Measurements from ENCODE around the gene RHBDD2. TPM values are rescaled to one million over a fixed set of nuclear protein-coding genes. Genes with fewer than 3 reads are reported as not detected.
A peak's percentile ranks its signal among the peaks of the same experiment; 100 is the strongest.
"Not testable (repeated sequence)": the region's sequence is repeated elsewhere in the genome, so short reads cannot be mapped to it uniquely, and the experiment has no call there.

The RHBDD2 gene
- polyA plus RNA-seq, 6 donors from 2014 or later, result 55.0 to 89.0 (median 66.9) TPM

DNA sequence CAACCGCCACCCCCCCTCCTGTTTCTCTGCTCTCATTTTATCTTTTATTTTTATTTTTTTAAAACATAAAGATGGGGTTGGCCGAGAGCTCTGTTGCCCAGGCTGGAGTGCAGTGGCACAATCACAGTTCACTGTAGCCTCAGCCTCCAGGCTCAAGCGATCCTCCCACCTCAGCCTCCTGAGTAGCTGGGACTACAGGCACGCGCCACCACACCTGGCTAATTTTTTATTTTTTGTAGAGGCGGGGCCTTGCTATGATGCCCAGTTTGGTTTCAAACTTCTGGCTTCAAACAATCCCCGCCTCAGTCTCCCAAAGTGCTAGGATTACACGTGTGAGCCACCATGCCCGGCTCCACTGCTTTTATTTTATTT, 28.8 kb downstream of the RHBDD2 start:
- ATAC-seq (ENCODE audit: low read depth in 2 of 2); H3K4me1 Mint-ChIP-seq; H3K27me3 Mint-ChIP-seq; DNase-seq; H3K36me3 Mint-ChIP-seq; H3K27ac Mint-ChIP-seq; H3K9me3 Mint-ChIP-seq: not testable (repeated sequence)
- H3K4me3 Mint-ChIP-seq, result peak overlapping the region in 1 of 8 donors; percentile 41

DNA sequence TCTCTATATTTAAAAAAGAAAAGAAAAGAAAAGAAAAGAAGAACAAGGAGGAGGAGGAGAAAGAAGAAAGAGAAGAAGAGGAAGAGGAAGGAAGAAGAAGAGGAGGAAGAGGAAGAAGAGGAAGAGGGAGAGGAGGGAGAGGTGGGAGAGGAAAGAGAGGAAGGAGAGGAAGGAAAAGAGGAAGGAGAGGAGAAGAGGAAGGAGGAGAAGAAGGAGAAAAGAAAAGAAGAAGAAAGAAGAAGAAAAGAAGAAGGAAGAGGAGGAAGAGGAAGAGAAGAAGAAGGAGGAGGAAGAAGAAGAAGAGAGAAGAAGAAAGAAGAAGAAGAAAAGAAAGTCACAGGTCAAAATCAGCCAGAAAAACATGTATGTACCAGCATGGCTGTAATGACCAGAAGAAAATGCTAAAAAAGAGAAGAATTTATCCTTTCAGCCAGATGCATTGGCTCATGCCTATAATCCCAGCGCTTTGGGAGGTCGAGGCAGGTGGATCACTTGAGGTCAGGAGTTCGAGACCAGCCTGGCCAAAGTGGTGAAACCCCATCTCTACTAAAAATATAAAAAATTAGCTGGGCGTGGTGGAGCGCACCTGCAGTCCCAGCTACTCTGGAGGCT, 30.8 kb downstream of the RHBDD2 start:
- ATAC-seq (ENCODE audit: low read depth in 2 of 2) (no peak), DNase-seq (no peak)
- Mint-ChIP-seq H3K36me3 (no peaks in the 10 kb centered on the region), H3K27ac (peak overlapping the region in 1 of 6 donors; percentile 92), H3K27me3 (no peaks in the 10 kb centered on the region), H3K4me1 (peaks cover 6 to 17% (median 16%) of the 10 kb centered on the region in 3 donors), H3K9me3 (no peaks in the 10 kb centered on the region), H3K4me3 (peak overlapping the region in 2 of 8 donors; percentile 12 to 56)

DNA sequence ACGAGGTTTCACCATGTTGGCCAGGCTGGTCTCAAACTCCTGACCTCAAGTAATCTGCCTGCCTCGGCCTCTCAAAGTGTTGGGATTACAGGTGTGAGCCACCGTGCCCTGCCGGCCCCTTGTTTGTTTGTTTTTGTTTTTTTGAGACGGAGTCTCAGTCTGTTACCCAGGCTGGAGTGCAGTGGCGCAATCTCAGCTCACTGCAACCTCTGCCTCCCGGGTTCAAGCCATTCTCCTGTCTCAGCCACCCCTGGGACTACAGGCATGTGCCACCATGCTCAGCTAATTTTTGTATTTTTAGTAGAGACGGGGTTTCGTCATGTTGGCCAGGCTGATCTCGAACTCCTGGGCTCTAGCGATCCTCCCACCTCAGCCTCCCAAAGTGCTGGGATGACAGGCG, 32.4 kb downstream of the RHBDD2 start:
- H3K27ac Mint-ChIP-seq; H3K36me3 Mint-ChIP-seq; H3K27me3 Mint-ChIP-seq; H3K9me3 Mint-ChIP-seq; ATAC-seq (ENCODE audit: low read depth in 2 of 2); DNase-seq: not testable (repeated sequence)
- peak overlapping the region in 1 of 8 donors; percentile 30 for H3K4me3 Mint-ChIP-seq
- H3K4me1 Mint-ChIP-seq, result peaks cover 11 to 23% (median 18%) of the 10 kb centered on the region in 3 donors

DNA sequence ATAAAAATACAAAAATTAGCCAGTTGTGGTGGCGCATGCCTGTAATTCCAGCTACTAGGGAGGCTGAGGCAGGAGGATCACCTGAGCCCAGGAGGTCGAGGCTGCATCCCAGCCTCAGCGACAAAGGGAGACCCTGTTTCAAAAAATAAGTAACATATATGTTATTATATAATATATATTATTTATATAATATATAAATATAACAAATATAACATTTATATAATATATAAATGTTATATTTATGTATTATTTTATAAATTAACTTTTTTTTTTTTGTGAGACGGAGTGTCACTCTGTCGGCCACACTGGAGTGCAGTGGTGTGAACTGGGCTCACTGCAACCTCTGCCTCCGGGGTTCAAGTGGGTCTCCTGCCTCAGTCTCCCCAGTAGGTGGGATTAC, 34.6 kb downstream of the RHBDD2 start:
- Mint-ChIP-seq H3K9me3 (no peaks in the 10 kb centered on the region), H3K27me3 (no peaks in the 10 kb centered on the region), H3K4me3 (peak overlapping the region in 4 of 8 donors; percentile 82 to 95 (median 93)), H3K36me3 (no peaks in the 10 kb centered on the region), H3K27ac (peak overlapping the region in 3 of 6 donors; percentile 91 to 95 (median 95)), H3K4me1 (peaks cover 12 to 32% (median 24%) of the 10 kb centered on the region in 3 donors)
- no peak for DNase-seq
- ATAC-seq (ENCODE audit: low read depth in 2 of 2), result no peak

DNA sequence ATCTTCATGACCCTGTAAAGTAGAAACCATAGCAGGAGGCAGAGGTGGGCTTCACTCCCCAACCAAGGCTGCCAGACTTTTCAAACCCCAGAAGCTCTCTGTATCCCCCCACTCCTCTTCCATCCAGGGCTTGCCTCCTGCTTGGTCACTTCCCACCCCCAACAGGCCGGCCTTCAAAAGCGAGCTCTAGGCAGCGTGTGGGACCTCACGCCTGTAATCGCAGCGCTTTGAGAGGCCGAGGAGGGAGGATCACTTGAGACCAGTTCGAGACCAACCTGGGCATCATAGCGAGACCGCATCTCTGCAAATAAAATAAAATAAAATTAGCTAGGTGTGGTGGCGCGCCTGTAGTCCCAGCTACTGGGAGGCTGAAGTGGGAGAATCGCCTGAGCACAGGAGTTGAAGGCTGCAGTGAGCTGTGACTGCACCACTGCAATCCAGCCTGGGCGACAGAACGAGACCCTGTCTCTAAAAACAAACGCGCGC, 35.4 kb downstream of the RHBDD2 start:
- H3K27me3 Mint-ChIP-seq, result no peaks in the 10 kb centered on the region
- peaks cover 20 to 39% (median 32%) of the 10 kb centered on the region in 3 donors for H3K4me1 Mint-ChIP-seq
- H3K4me3 Mint-ChIP-seq, result peak overlapping the region; percentile 82 to 96 (median 94)
- no peak for ATAC-seq (ENCODE audit: low read depth in 2 of 2)
- no peak for DNase-seq
- no peaks in the 10 kb centered on the region for H3K9me3 Mint-ChIP-seq
- no peaks in the 10 kb centered on the region for H3K36me3 Mint-ChIP-seq
- peak overlapping the region; percentile 91 to 98 (median 96) for H3K27ac Mint-ChIP-seq

DNA sequence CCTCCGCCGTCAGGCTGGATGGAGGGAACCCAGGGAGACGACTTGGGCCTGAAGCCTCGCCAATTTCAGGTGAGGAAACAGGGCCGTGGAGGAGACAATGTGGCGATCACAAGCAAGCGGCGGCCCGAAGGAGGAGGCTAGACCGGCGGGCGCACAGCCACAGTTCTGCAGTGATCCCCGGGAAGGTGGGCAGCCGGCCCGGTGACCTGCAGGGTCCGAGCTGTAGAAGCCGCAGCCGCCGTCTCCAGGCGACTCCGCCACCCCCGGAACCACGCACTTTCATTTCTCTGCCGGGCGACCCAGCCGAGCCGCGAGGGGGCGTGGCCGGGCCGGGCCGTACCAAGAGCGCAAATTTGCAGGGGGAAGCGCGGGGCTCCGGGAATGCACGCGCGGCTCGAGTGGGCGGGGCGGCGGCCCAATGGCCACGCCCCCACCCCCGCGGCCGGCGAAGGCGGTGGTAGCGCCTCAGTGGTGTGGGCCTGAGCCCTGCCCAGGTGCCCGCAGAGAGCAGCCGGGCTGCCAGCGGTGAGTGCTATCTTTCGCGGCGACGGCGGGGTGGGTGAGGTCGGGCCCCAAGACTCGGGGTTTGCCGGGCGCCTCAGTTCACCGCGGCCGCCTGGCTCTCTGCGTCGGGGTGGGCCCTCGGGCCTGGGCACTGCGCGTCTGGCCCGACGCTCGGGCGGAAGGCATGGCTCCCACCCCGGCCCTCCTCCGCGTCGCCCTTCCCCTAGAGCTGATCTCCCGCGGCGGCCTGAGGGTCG, 36.0 kb downstream of the RHBDD2 start, which contains the start of gene POR:
TSS of gene POR (plus strand) at position 501 of the 761 bp plus-strand sequence. CDS start 38,847 bp downstream, outside the sequence.
- Mint-ChIP-seq H3K36me3 (no peaks in the 10 kb centered on the region), H3K27ac (peak within 1 kb of the TSS; percentile 91 to 98 (median 96)), H3K9me3 (no peaks in the 10 kb centered on the region), H3K4me1 (peaks cover 15 to 43% (median 30%) of the 10 kb centered on the region in 3 donors), H3K4me3 (peak within 1 kb of the TSS; percentile 82 to 96 (median 94)), H3K27me3 (no peaks in the 10 kb centered on the region)
- peak; percentile 100 for DNase-seq
- peak; percentile 94 to 95 for ATAC-seq (ENCODE audit: low read depth in 2 of 2)

DNA sequence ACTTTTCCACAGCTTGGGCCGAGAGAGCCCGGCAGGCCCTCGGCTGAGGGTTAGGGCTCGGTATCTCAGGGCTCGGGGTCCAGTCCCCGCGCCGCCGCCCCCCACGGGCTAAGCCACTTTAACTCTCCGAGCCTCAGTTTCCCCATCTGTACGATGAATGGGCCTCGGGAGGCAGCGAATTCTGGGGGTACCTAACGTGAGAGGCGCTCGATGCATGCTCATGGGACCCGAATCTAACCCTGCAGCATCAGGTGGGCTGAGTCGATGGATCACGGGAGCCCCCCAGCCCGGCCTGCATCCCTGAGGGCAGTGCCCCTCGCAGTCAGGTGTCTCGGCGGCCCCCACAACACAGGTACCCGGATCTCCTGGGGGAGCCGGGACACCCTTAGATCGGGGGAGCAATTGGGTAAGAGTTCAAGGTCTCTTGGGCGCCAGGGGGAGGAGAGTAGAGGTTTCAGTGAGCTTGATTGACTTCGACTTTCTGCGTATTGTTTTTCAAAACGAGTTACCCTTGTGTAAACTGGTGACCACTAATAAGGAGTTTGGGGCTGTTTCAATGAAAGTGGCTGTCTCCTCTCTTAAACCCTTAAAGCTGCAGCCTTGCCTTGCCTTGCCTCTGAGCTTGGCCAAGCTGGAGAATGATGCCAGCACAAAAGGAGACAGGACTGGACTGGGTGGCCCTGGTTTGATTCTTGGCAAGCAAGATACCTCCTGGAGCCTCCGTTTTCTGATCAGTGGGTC, 36.8 kb downstream of the RHBDD2 start:
- H3K9me3 Mint-ChIP-seq, result no peaks in the 10 kb centered on the region
- H3K27me3 Mint-ChIP-seq, result no peaks in the 10 kb centered on the region
- peaks cover 0 to 3% of the 10 kb centered on the region in 2 donors for H3K36me3 Mint-ChIP-seq
- peaks cover 15 to 47% (median 29%) of the 10 kb centered on the region in 3 donors for H3K4me1 Mint-ChIP-seq
- H3K27ac Mint-ChIP-seq, result peak overlapping the region; percentile 63 to 95 (median 86)
- H3K4me3 Mint-ChIP-seq, result peak overlapping the region; percentile 82 to 96 (median 92)
- peak in 1 of 2 donors; percentile 11 for ATAC-seq (ENCODE audit: low read depth in 2 of 2)
- DNase-seq, result peak; percentile 25

DNA sequence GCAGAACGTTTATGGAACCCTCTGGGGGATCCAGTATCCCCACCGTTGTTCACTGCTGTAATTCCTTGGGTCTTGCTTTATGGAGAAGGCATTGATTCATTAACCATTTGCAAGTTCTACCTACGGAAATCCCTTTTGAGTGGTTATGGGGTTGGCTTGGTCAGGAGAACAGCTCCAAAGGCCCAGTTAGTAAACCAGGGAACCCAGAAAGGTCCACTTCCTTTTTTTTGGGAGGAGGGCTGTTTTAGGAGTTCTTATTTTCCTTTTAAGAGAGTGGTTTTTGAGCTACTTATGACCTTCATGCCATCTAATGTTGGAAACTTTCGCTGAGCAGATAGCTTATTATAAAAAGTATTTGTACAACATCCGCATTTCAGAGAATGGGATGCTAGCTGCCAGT, 37.4 kb downstream of the RHBDD2 start:
- H3K27ac Mint-ChIP-seq, result peak overlapping the region in 2 of 6 donors; percentile 52 to 95
- no peak for DNase-seq
- no peak for ATAC-seq (ENCODE audit: low read depth in 2 of 2)
- H3K27me3 Mint-ChIP-seq, result no peaks in the 10 kb centered on the region
- H3K4me3 Mint-ChIP-seq, result peak overlapping the region; percentile 82 to 96 (median 92)
- H3K36me3 Mint-ChIP-seq, result peaks cover 0 to 8% of the 10 kb centered on the region in 2 donors
- H3K4me1 Mint-ChIP-seq, result peaks cover 15 to 53% (median 29%) of the 10 kb centered on the region in 3 donors
- H3K9me3 Mint-ChIP-seq, result no peaks in the 10 kb centered on the region

DNA sequence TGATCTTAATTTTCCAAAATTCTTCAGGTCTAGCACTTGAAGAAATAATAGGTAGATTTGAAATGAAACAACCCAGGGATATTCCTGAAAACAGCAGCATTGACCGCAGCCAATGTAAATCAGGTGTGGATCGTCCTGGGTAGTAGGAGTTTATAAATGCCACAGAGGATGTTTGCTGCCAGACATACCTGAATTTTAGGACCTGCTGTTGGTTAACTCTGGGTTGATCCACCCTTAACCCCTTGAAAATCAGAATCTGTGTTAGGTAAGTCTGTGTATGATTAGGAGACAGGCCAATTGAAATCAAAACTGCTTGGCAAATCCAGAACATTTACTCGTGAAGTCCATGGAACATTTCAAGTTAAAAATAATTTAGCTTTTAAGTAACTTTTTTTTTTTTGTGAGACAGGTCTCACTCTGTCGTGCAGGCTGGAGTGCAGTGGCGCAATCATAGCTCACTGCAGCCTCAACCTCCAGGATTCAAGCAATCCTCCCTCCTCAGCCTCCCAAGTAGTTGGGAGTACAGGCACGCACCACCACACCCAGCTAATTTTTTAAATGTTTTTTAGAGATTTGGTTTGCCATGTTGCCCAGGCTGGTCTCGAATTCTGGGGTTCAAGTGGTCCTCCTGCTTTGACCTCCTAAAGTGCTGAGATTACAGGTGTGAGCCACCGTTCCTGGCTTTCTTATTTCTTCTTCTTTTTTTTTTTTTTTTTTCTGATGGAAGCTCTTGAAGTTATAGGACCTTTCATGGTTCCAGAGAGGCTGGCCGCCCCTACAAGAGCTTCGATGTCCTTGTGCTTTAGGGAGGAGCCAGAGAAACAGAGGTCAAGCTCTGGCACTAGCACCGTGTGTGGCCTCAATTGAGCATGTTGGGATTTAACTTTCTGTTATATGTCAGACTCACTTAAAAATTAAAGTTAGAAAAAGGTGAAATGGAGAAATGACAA, 38.1 kb downstream of the RHBDD2 start:
- DNase-seq (no peak), ATAC-seq (ENCODE audit: low read depth in 2 of 2) (no peak)
- Mint-ChIP-seq H3K27ac (peak overlapping the region in 3 of 6 donors; percentile 7 to 82 (median 52)), H3K9me3 (no peaks in the 10 kb centered on the region), H3K27me3 (no peaks in the 10 kb centered on the region), H3K4me1 (peaks cover 19 to 53% (median 29%) of the 10 kb centered on the region in 3 donors), H3K4me3 (peak overlapping the region in 5 of 8 donors; percentile 56 to 95 (median 91)), H3K36me3 (peaks cover 0 to 8% of the 10 kb centered on the region in 2 donors)

DNA sequence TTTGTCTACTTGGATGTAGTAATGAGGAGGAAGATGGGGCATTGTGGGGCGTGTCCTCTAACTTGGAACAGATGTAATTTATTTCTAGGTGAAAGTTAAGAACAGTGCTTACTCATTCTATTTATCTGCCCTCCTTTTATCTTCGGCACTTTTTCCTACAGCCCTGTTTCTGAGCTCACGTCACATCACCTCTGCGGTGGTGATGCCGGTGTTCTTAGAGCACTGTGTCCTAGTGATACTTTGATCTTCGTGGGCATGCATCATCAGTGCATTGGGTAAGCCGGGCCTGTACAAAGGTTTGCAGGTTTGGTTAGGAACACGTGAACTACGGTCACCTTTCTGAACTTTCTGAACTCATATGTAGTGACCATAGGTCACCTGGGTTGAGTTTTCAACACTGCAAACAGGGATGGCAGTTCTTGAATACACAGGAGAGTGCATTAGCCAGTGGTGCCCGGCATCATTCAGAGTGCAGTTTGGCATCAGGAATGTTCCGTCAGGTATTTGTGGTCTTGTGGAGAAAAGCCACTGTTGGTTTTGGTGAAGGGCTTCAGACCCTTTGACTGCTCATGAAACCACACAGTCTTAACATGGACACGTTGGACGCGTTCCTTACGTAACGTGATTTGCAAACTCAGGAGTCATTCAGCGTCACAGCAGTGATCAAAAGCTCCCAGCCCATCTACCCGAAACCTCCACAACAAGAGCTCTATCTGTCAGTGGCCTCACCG, 41.8 kb downstream of the RHBDD2 start:
- peak overlapping the region in 2 of 6 donors; percentile 53 to 70 for H3K27ac Mint-ChIP-seq
- no peaks in the 10 kb centered on the region for H3K27me3 Mint-ChIP-seq
- H3K4me1 Mint-ChIP-seq, result peaks cover 23 to 53% (median 28%) of the 10 kb centered on the region in 3 donors
- ATAC-seq (ENCODE audit: low read depth in 2 of 2) (no peak), DNase-seq (no peak)
- H3K9me3 Mint-ChIP-seq, result no peaks in the 10 kb centered on the region
- H3K4me3 Mint-ChIP-seq, result no peak overlapping the region
- peaks cover 0 to 8% of the 10 kb centered on the region in 2 donors for H3K36me3 Mint-ChIP-seq

DNA sequence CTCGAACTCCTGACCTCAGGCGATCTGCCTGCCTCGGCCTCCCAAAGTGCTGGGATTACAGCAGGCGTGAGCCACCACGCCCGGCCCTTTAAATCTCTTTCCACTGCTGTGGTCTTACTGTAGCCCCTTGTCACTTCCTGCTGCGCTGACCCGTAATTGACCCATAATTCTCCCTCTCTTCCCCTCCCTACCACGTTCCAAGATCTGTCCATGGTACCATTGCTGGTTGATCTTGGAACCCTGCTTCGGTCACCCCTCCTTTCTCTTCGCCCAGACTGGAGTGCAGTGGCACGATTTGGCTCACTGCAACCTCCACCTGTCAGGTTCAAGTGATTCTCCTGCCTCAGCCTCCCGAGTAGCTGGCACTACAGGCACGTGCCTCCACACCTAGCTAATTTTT, 42.6 kb downstream of the RHBDD2 start:
- Mint-ChIP-seq H3K4me1 (peaks cover 20 to 46% (median 31%) of the 10 kb centered on the region in 3 donors), H3K27ac (no peak overlapping the region), H3K9me3 (no peaks in the 10 kb centered on the region), H3K4me3 (no peak overlapping the region), H3K36me3 (peaks cover 0 to 8% of the 10 kb centered on the region in 2 donors), H3K27me3 (no peaks in the 10 kb centered on the region)
- ATAC-seq (ENCODE audit: low read depth in 2 of 2), result no peak
- DNase-seq, result no peak

Measured in naive B cell (primary cell).